ENCODE data around the gene CCBE1.

DNA sequence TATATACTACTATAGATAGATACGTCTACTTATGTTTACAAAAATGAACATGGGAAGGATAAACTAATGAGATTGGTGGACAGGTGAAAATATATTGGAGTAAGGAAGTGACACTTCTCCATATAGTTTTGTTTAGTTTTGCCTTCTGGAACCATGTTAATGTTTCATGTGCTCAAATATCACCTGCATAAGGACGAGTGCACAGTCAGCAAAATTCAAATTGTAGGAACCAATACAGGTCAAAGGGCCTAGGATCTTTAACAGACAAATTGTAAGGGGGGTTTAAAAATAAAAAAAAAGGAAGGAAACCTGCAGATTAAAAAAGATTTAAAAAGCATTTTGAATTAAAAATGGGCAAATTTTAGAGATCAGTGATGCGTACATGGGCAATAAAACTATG, 104.6 kb downstream of the CCBE1 start:
- TF ChIP-seq EZH2phosphoT487 (IDR thresholded peaks at IDR 0.05) = no peak
- TF ChIP-seq, protein P1, sequence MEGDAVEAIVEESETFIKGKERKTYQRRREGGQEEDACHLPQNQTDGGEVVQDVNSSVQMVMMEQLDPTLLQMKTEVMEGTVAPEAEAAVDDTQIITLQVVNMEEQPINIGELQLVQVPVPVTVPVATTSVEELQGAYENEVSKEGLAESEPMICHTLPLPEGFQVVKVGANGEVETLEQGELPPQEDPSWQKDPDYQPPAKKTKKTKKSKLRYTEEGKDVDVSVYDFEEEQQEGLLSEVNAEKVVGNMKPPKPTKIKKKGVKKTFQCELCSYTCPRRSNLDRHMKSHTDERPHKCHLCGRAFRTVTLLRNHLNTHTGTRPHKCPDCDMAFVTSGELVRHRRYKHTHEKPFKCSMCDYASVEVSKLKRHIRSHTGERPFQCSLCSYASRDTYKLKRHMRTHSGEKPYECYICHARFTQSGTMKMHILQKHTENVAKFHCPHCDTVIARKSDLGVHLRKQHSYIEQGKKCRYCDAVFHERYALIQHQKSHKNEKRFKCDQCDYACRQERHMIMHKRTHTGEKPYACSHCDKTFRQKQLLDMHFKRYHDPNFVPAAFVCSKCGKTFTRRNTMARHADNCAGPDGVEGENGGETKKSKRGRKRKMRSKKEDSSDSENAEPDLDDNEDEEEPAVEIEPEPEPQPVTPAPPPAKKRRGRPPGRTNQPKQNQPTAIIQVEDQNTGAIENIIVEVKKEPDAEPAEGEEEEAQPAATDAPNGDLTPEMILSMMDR (IDR thresholded peaks at IDR 0.05) = no peak

Measured in neural progenitor cell (in vitro differentiated cells).